WTC11 (cell line): ENCODE data around the gene CHMP1B. TPM values are rescaled to one million over a fixed set of nuclear protein-coding genes. Genes with fewer than 3 reads are reported as not detected.
A peak's percentile ranks its signal among the peaks of the same experiment; 100 is the strongest.

Experiments
- ATAC-seq: fragments of 200-7000 bp; cut with Tn5 transposase; 2 replicates; pipeline ENCODE4 v1.10.0; 2021; ENCODE audit warnings: mild to moderate bottlenecking, moderate library complexity
- CTCF ChIA-PET: fragments of 300-600 bp; sonication (Branson Sonifier 250); formaldehyde crosslinking; loops from one replicate; lab custom pipeline; 2021; ENCODE audit warnings: antibody characterized with exemption; lab: Charles Lee
- POLR2A ChIA-PET: fragments of 350-600 bp; sonication (Branson Sonifier 250); formaldehyde crosslinking; loops from one replicate; lab custom pipeline; 2021; ENCODE audit warnings: antibody characterized with exemption; lab: Charles Lee
- DNase-seq: peaks from one replicate; pipeline ENCODE4 v3.0.0; 2021; ENCODE audit warnings: low spot score
- H3K27ac Mint-ChIP-seq: 2 replicates; pipeline ENCODE4 v1.8.0; 2021; ENCODE audit warnings: mixed read lengths
- H3K27me3 Mint-ChIP-seq: 2 replicates; pipeline ENCODE4 v1.8.0; 2021; ENCODE audit warnings: low read depth, mild to moderate bottlenecking, moderate library complexity, mixed read lengths
- H3K36me3 Mint-ChIP-seq: 2 replicates; pipeline ENCODE4 v1.8.0; 2021; ENCODE audit warnings: mixed read lengths
- H3K4me1 Mint-ChIP-seq: 2 replicates; pipeline ENCODE4 v1.8.0; 2022; ENCODE audit warnings: mixed read lengths
- H3K4me3 Mint-ChIP-seq: 2 replicates; pipeline ENCODE4 v1.8.0; 2021; ENCODE audit warnings: mild to moderate bottlenecking, moderate library complexity, mixed read lengths
- H3K9me3 Mint-ChIP-seq: 2 replicates; pipeline ENCODE4 v1.8.0; 2021; ENCODE audit warnings: mixed read lengths
- ESRRA ChIP-seq: sonication (generic); formaldehyde crosslinking; IDR thresholded peaks from 2 replicates; pipeline ENCODE4 v1.8.1; 2022; ENCODE audit warnings: mild to moderate bottlenecking, missing genetic modification reagents, borderline replicate concordance
- HMGXB4 ChIP-seq: sonication (generic); formaldehyde crosslinking; IDR thresholded peaks from 2 replicates; pipeline ENCODE4 v1.8.1; 2023; ENCODE audit warnings: mild to moderate bottlenecking, moderate library complexity, missing genetic modification reagents
- NR1H2 ChIP-seq: sonication (generic); formaldehyde crosslinking; IDR thresholded peaks from 2 replicates; pipeline ENCODE4 v1.9.0; 2021; ENCODE audit warnings: mild to moderate bottlenecking, moderate library complexity, missing genetic modification reagents
- NR2C2 ChIP-seq: sonication (generic); formaldehyde crosslinking; IDR thresholded peaks from 2 replicates; pipeline ENCODE4 v1.8.0; 2022; ENCODE audit warnings: mild to moderate bottlenecking, missing genetic modification reagents
- NR3C1 ChIP-seq: sonication (generic); formaldehyde crosslinking; conservative IDR thresholded peaks from 2 replicates; pipeline ENCODE4 v1.8.1; 2023; ENCODE audit warnings: low read depth, mild to moderate bottlenecking, missing genetic modification reagents
- RELA ChIP-seq: sonication (generic); formaldehyde crosslinking; IDR thresholded peaks from 2 replicates; pipeline ENCODE4 v1.8.1; 2022; ENCODE audit warnings: missing genetic modification reagents, mild to moderate bottlenecking, borderline replicate concordance
- TEAD1 ChIP-seq: sonication (generic); formaldehyde crosslinking; IDR thresholded peaks from 2 replicates; pipeline ENCODE4 v1.8.0; 2022; ENCODE audit warnings: mild to moderate bottlenecking, missing genetic modification reagents
- TEAD4 ChIP-seq: sonication (generic); formaldehyde crosslinking; IDR thresholded peaks from 2 replicates; pipeline ENCODE4 v1.8.0; 2022; ENCODE audit warnings: mild to moderate bottlenecking, missing genetic modification reagents
- TP53 ChIP-seq: sonication (generic); formaldehyde crosslinking; IDR thresholded peaks from 2 replicates; pipeline ENCODE4 v1.8.1; 2023; ENCODE audit warnings: mild to moderate bottlenecking, missing genetic modification reagents
- ZNF138 ChIP-seq: sonication (generic); formaldehyde crosslinking; conservative IDR thresholded peaks from 2 replicates; pipeline ENCODE4 v1.8.1; 2022; ENCODE audit warnings: mild to moderate bottlenecking, moderate library complexity, missing genetic modification reagents
- ZNF232 ChIP-seq: sonication (generic); formaldehyde crosslinking; IDR thresholded peaks from 2 replicates; pipeline ENCODE4 v1.8.0; 2022; ENCODE audit warnings: mild to moderate bottlenecking, missing genetic modification reagents
- ZNF263 ChIP-seq: sonication (generic); formaldehyde crosslinking; IDR thresholded peaks from 2 replicates; pipeline ENCODE4 v1.8.1; 2022; ENCODE audit warnings: low read depth, mild to moderate bottlenecking, moderate library complexity, missing genetic modification reagents
- ZNF425 ChIP-seq: fragments of 250-450 bp; sonication (Bioruptor Pico); conservative IDR thresholded peaks from 2 replicates; pipeline ENCODE4 v1.9.0; 2021; ENCODE audit warnings: mild to moderate bottlenecking
- ZNF532 ChIP-seq: fragments of 250-450 bp; sonication (Bioruptor Pico); IDR thresholded peaks from 2 replicates; pipeline ENCODE4 v1.9.0; 2021; ENCODE audit warnings: mild to moderate bottlenecking, borderline replicate concordance
- ZNF671 ChIP-seq: fragments of 250-450 bp; sonication (Bioruptor Pico); IDR thresholded peaks from 2 replicates; pipeline ENCODE4 v1.8.0; 2021; ENCODE audit warnings: mild to moderate bottlenecking
- total RNA-seq: library from RNA; stranded (reverse); gene quantifications from 3 replicates; pipeline ENCODE4 v1.2.3, GENCODE V29; 2021
- TF ChIP-seq, protein P1 (sequence below): sonication (generic); formaldehyde crosslinking; IDR thresholded peaks from 2 replicates; pipeline ENCODE4 v1.8.1; 2022; ENCODE audit warnings: low read depth, missing genetic modification reagents, borderline replicate concordance
- TF ChIP-seq, protein P2 (sequence below): sonication (generic); formaldehyde crosslinking; IDR thresholded peaks from 2 replicates; pipeline ENCODE4 v1.8.1; 2023; ENCODE audit warnings: mild to moderate bottlenecking, missing genetic modification reagents, moderate library complexity
- TF ChIP-seq, protein P3 (sequence below): sonication (generic); formaldehyde crosslinking; IDR thresholded peaks from 2 replicates; pipeline ENCODE4 v1.8.1; 2023; ENCODE audit warnings: mild to moderate bottlenecking, missing genetic modification reagents, moderate library complexity

The CHMP1B gene
- total RNA-seq, 1 experiment from 2014 or later: 37.2 TPM

DNA sequence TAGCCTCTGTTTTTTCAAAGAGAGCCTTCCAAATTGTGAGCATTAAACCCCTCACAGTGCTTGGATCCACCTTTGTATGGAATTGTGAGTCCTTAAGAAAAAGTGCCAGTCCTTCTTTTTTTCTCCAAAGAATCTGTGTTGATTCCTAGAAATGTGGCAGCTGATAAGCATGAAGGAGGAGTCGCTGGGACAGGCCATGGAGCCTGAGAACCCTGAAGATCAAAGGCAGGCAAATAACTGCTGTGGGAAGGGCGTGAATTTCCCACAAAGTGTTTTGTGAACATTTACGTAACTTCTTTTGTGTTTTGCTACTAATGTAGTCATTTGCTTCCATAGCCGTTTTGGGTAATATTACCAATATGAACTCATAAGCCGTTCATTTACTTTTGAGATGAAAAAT, 27.7 kb upstream of the CHMP1B start:
- TF ChIP-seq ESRRA (CRISPR knock-in tag): no peak
- ChIA-PET POLR2A (no interaction called here), CTCF (no interaction called here)
- Mint-ChIP-seq H3K4me1 (peaks cover 37% of the 10 kb centered on the region), H3K4me3 (no peak overlapping the region), H3K27ac (peak overlapping the region; percentile 64; the same call in 1 of the 2 replicates), H3K27me3 (no peaks in the 10 kb centered on the region), H3K9me3 (0 out of 2 replicates have a peak, but pooled peaks cover 4% of the 10 kb centered on the region), H3K36me3 (no peaks in the 10 kb centered on the region)
- no peak for DNase-seq
- ATAC-seq: no peak

DNA sequence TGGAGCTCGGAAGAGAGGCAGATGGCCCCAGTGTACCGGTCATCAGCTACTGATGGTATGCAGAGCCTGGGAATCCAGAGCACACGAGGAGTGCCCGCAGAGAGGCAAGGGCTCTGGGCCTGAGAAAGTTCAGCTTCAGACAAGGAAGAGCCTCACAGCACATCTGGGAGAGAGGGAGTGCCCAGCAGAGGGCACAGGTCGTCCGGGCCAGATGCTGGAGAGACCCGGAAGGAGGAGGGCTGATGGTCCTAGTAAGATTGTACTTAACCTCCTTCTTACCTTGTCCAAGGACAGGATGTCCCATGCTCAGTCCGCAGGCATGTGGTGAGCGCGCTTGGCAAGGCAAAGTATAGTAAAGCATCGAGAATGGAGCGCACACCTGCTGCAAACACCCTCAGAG, 24.4 kb upstream of the CHMP1B start:
- TF ChIP-seq ESRRA (CRISPR knock-in tag) (no peak), NR3C1 (CRISPR knock-in tag) (no peak), ZNF671 (CRISPR knock-in tag) (no peak), HMGXB4 (CRISPR knock-in tag) (no peak), ZNF263 (CRISPR knock-in tag) (no peak), NR2C2 (CRISPR knock-in tag) (no peak), TEAD4 (no peak), RELA (no peak), ZNF232 (CRISPR knock-in tag) (no peak), TP53 (CRISPR knock-in tag) (no peak), NR1H2 (CRISPR knock-in tag) (no peak), ZNF138 (no peak), TEAD1 (CRISPR knock-in tag) (no peak), ZNF532 (CRISPR knock-in tag) (no peak), ZNF425 (CRISPR knock-in tag) (no peak)
- TF ChIP-seq, protein P1, sequence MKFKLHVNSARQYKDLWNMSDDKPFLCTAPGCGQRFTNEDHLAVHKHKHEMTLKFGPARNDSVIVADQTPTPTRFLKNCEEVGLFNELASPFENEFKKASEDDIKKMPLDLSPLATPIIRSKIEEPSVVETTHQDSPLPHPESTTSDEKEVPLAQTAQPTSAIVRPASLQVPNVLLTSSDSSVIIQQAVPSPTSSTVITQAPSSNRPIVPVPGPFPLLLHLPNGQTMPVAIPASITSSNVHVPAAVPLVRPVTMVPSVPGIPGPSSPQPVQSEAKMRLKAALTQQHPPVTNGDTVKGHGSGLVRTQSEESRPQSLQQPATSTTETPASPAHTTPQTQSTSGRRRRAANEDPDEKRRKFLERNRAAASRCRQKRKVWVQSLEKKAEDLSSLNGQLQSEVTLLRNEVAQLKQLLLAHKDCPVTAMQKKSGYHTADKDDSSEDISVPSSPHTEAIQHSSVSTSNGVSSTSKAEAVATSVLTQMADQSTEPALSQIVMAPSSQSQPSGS (CRISPR knock-in tag): no peak
- TF ChIP-seq, protein P2, sequence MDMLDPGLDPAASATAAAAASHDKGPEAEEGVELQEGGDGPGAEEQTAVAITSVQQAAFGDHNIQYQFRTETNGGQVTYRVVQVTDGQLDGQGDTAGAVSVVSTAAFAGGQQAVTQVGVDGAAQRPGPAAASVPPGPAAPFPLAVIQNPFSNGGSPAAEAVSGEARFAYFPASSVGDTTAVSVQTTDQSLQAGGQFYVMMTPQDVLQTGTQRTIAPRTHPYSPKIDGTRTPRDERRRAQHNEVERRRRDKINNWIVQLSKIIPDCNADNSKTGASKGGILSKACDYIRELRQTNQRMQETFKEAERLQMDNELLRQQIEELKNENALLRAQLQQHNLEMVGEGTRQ (CRISPR knock-in tag): no peak
- TF ChIP-seq, protein P3, sequence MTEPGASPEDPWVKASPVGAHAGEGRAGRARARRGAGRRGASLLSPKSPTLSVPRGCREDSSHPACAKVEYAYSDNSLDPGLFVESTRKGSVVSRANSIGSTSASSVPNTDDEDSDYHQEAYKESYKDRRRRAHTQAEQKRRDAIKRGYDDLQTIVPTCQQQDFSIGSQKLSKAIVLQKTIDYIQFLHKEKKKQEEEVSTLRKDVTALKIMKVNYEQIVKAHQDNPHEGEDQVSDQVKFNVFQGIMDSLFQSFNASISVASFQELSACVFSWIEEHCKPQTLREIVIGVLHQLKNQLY (CRISPR knock-in tag): no peak
- TF ChIP-seq, all 79 proteins: peak for 0
- H3K9me3 Mint-ChIP-seq: peaks cover 6% of the 10 kb centered on the region
- peaks cover 5% of the 10 kb centered on the region for H3K36me3 Mint-ChIP-seq
- ATAC-seq (peak; percentile 60), DNase-seq (no peak)
- CTCF ChIA-PET: interaction anchor here (0.6 to 1.4 kb wide), 9 partner anchors 17 to 177 kb away, joined by 3 to 9 read pairs (median 4); no protein-coding TSS in a partner anchor
- H3K4me1 Mint-ChIP-seq: peaks cover 41% of the 10 kb centered on the region
- H3K27me3 Mint-ChIP-seq: no peaks in the 10 kb centered on the region
- H3K4me3 Mint-ChIP-seq: no peak overlapping the region
- POLR2A ChIA-PET: no interaction called here
- peak overlapping the region; percentile 33; the same call in 1 of the 2 replicates for H3K27ac Mint-ChIP-seq
